DND-41 (cell line): ENCODE results near the gene KCNT1.

Experiments
- CTCF ChIP-seq: IDR thresholded peaks from 2 replicates; pipeline ENCODE4 v1.5.1; 2012; ENCODE audit warnings: borderline replicate concordance, low read length, moderate library complexity, mild to moderate bottlenecking; ENCODE audit not compliant: poor library complexity, severe bottlenecking; ENCODE audit errors: extremely low read depth
- EZH2 ChIP-seq: IDR thresholded peaks from 3 replicates; pipeline ENCODE4 v1.6.1; 2012; ENCODE audit warnings: borderline replicate concordance, low read depth, mild to moderate bottlenecking, moderate library complexity, low read length, inconsistent platforms; ENCODE audit not compliant: severe bottlenecking

DNA sequence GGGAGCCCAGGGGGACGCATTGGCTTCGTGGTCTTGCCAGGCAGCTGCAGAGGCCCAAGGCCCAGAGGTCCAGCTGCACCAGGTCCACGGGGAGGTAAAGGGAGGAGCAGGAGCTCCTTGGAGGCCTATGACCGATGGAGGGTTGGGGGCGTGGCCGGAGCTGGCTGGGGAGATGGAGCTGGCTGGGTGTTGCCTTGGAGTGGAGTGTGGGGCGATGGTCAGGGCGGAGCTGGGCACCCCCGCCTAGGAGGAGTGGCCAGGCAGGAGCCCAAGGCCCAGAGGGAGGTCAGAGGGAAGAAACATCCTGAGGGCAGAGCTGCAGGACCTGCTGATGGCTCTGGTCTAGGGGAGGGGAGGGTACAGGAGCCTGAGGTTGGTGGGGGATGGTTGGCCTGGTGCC is 44.6 kb downstream of the KCNT1 start:
- TF ChIP-seq CTCF: no peak
- no peak for TF ChIP-seq EZH2
